Thoracic aorta (tissue), 2 donors: Measurements from ENCODE around the gene COQ4. TPM values are rescaled to one million over a fixed set of nuclear protein-coding genes. Genes with fewer than 3 reads are reported as not detected.

Source experiments
- ATAC-seq: fragments of 150-250 bp; one replicate; pipeline ENCODE4 v1.8.0; 2017; ENCODE audit warnings: low read depth; ENCODE audit not compliant: insufficient number of reproducible peaks, low FRiP score
- DNase-seq: peaks from one replicate; pipeline ENCODE4 v3.0.0-alpha.2; 2020; ENCODE audit warnings: low spot score
- H3K27ac ChIP-seq, 2 donors: fragments of 200-600 bp; sonication (generic); 1 replicate in 1 of 2; 2 replicates in 1 of 2; pipeline ENCODE4 v1.5.1; 2016; ENCODE audit warnings: mild to moderate bottlenecking in 2 of 2, moderate library complexity in 2 of 2
- H3K27me3 ChIP-seq: fragments of 200-600 bp; sonication (generic); replicated peaks from 2 replicates; pipeline ENCODE4 v1.6.0; 2016; ENCODE audit warnings: mild to moderate bottlenecking; ENCODE audit not compliant: insufficient read depth
- H3K36me3 ChIP-seq: fragments of 200-600 bp; sonication (generic); one replicate; pipeline ENCODE4 v1.5.1; 2016
- H3K4me1 ChIP-seq, 2 donors: fragments of 200-600 bp; sonication (generic); 1 replicate in 1 of 2; 2 replicates in 1 of 2; pipeline versions ENCODE4 v1.5.1 to v1.6.0; 2016; ENCODE audit warnings: low read depth in 2 of 2, mild to moderate bottlenecking in 1 of 2; ENCODE audit not compliant: control insufficient read depth in 1 of 2
- H3K4me3 ChIP-seq: fragments of 200-600 bp; sonication (generic); 2 replicates; pipeline ENCODE4 v1.5.1; 2016; ENCODE audit warnings: mild to moderate bottlenecking
- H3K9me3 ChIP-seq: fragments of 200-600 bp; sonication (generic); 2 replicates; pipeline ENCODE4 v1.5.1; 2016
- CTCF ChIP-seq: fragments of 200-600 bp; sonication (generic); IDR thresholded peaks from one replicate; pipeline ENCODE4 v1.5.1; 2019; ENCODE audit warnings: antibody characterized with exemption
- total RNA-seq, 2 donors: library from RNA; depleted of rRNA; stranded (reverse); fragments of >200 nt; gene quantifications; one replicate each; pipeline versions ENCODE4 v1.1.0 to v1.2.3, GENCODE V29; 2016

The COQ4 gene
- total RNA-seq, 2 donors from 2014 or later, result 28.7 to 40.1 TPM

GRCh38 chr9:128296340-128297220 lies 26.1 kb upstream of the COQ4 start:
- Histone ChIP-seq H3K4me1 (no peaks in the 10 kb centered on the region), H3K27ac (no peak overlapping the region), H3K36me3 (no peaks in the 10 kb centered on the region), H3K9me3 (no peaks in the 10 kb centered on the region), H3K4me3 (no peak overlapping the region), H3K27me3 (no peaks in the 10 kb centered on the region)
- no peak for DNase-seq
- TF ChIP-seq CTCF, result no peak
- ATAC-seq, result no peak

- DNase-seq, result no peak
- no peaks in the 10 kb centered on the region for H3K4me1 ChIP-seq
- no peak for TF ChIP-seq CTCF
- no peaks in the 10 kb centered on the region for H3K27me3 ChIP-seq
- H3K27ac ChIP-seq, result no peak overlapping the region
- ATAC-seq, result no peak
- no peaks in the 10 kb centered on the region for H3K36me3 ChIP-seq
- H3K9me3 ChIP-seq, result no peaks in the 10 kb centered on the region
- H3K4me3 ChIP-seq, result no peak overlapping the region
Measured at GRCh38 chr9:128297221-128297773, 25.3 kb upstream of the COQ4 start.

GRCh38 chr9:128298535-128299482 lies 23.8 kb upstream of the COQ4 start:
- DNase-seq (no peak), ATAC-seq (no peak)
- Histone ChIP-seq H3K27me3 (no peaks in the 10 kb centered on the region), H3K9me3 (no peaks in the 10 kb centered on the region), H3K36me3 (no peaks in the 10 kb centered on the region), H3K4me1 (no peaks in the 10 kb centered on the region), H3K27ac (no peak overlapping the region), H3K4me3 (no peak overlapping the region)
- TF ChIP-seq CTCF, result no peak

GRCh38 chr9:128304136-128304970 lies 18.3 kb upstream of the COQ4 start:
- no peaks in the 10 kb centered on the region for H3K9me3 ChIP-seq
- H3K4me3 ChIP-seq, result no peak overlapping the region
- TF ChIP-seq CTCF, result no peak
- DNase-seq (no peak), ATAC-seq (no peak)
- H3K27ac ChIP-seq, result no peak overlapping the region
- H3K27me3 ChIP-seq, result no peaks in the 10 kb centered on the region
- H3K36me3 ChIP-seq, result peaks cover 4% of the 10 kb centered on the region
- H3K4me1 ChIP-seq, result no peaks in the 10 kb centered on the region
